GM23338 (cell line): ENCODE results near the gene ABCC3. TPM values are rescaled to one million over a fixed set of nuclear protein-coding genes. Genes with fewer than 3 reads are reported as not detected.

Experiments
- EZH2 ChIP-seq: fragments of 200-600 bp; sonication (generic); IDR thresholded peaks from one replicate; pipeline ENCODE4 v1.8.0; 2017; ENCODE audit warnings: antibody characterized with exemption, mild to moderate bottlenecking, low read depth; ENCODE audit not compliant: unreplicated experiment
- JUNB ChIP-seq: IDR thresholded peaks from one replicate; pipeline ENCODE4 v1.6.1; 2016; ENCODE audit warnings: antibody characterized with exemption; ENCODE audit not compliant: unreplicated experiment
- POLR2AphosphoS5 ChIP-seq: IDR thresholded peaks from 2 replicates; pipeline ENCODE4 v1.6.1; 2016; ENCODE audit warnings: antibody characterized with exemption, low read depth
- REST ChIP-seq: IDR thresholded peaks from one replicate; pipeline ENCODE4 v1.6.1; 2018; ENCODE audit warnings: antibody characterized with exemption; ENCODE audit not compliant: unreplicated experiment
- STAT1 ChIP-seq: IDR thresholded peaks from one replicate; pipeline ENCODE4 v1.6.1; 2016; ENCODE audit warnings: antibody characterized with exemption; ENCODE audit not compliant: unreplicated experiment
- ZNF114 ChIP-seq: fragments of 250-450 bp; sonication (Bioruptor Pico); IDR thresholded peaks from 2 replicates; pipeline ENCODE4 v1.5.0; 2020; ENCODE audit warnings: mild to moderate bottlenecking, moderate library complexity
- ZNF331 ChIP-seq: fragments of 250-450 bp; sonication (Bioruptor Pico); IDR thresholded peaks from 2 replicates; pipeline ENCODE4 v1.5.0; 2020; ENCODE audit warnings: low read depth, mild to moderate bottlenecking, moderate library complexity
- ZNF462 ChIP-seq: fragments of 250-450 bp; sonication (Bioruptor Pico); IDR thresholded peaks from 2 replicates; pipeline ENCODE4 v1.5.0; 2020; ENCODE audit warnings: mild to moderate bottlenecking, moderate library complexity
- polyA plus RNA-seq: library from polyadenylated mRNA; unstranded; fragments of >200 nt; fragmentation: Nextera tagmentation; extraction: Ambion mirVana; gene quantifications from 2 replicates; pipeline ENCODE4 v1.2.1, GENCODE V29; 2016
- total RNA-seq: library from RNA; depleted of rRNA; stranded (reverse); fragments of >200 nt; shearing (Covaris generic); gene quantifications from 2 replicates; pipeline ENCODE4 v1.2.3, GENCODE V29; 2014

ABCC3 gene
- total and polyA plus RNA-seq, 2 experiments from 2014 or later: not detected

DNA sequence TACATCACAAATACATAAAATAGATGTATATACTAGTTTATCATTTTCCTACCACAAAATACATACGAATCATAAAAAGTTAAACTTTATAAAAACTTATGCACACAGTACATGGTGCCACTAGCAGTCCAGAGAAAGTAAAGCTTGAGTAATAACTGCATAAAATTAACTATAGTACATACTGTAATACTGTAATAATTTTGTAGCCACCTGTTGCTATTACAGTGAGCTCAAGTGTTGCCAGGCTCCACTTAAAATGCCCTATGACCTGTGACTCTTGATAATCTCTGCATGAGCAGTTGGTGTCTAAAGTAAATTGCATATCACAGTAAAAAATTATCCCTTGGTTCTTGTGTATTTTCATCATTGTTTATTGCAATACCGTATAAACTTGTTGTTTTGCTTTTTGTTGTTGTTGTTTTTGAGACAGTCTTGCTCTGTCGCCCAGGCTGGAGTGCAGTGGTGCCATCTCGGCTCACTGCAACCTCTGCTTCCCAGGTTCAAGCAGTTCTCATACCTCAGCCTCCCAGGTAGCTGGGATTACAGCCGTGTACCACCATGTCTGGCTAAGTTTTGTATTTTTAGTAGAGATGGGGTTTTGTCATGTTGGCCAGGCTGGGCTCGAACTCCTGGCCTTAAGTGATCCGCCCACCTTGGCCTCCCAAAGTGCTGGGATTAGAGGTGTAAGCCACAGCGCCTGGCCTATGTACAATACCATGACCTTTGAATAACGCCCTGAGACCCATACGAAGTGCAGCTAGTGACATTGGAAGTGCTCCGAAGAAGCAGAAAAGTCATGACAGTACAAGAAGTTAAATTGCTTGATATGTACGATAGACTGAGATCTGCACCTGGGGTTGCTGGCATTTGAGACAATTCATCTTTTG, 91.3 kb downstream of the ABCC3 start (continued):
- TF ChIP-seq ZNF462 (CRISPR knock-in tag) (no peak), JUNB (no peak), REST (no peak), ZNF114 (no peak), POLR2AphosphoS5 (no peak), ZNF331 (CRISPR knock-in tag) (no peak), STAT1 (no peak), EZH2 (no peak)
